ENCODE results near the gene SNRNP48.

Gene SNRNP48

DNA sequence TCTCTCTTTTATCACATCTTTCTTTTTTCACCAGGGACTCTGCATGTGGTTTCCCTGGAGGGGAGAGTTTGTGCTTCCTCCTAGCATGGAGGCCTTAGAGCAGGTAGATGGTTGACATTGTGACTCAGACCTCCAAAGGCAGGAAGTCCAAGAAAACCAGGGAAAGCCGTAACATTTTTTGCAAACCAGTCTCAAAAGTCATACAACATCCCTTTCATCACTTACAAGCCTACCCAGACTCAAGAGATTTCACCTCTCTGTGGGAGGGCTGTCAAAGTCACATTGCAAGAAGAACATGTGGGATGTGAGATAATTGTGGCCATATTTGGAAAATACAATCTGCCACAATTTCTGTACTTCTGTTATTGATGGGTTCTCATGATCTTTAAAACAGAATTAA is 46.2 kb downstream of the SNRNP48 start:
- Histone ChIP-seq H2AFZ (ENCODE audit: low read depth, low read length) (no peak overlapping the region), H3K4me2 (ENCODE audit: low read length) (no peak overlapping the region), H3K27ac (ENCODE audit: low read length) (no peak overlapping the region), H3K9ac (ENCODE audit: low read length) (no peak overlapping the region), H3K4me1 (ENCODE audit: low read length) (no peaks in the 10 kb centered on the region), H3K9me3 (ENCODE audit: insufficient read depth, low read length) (no peaks in the 10 kb centered on the region), H4K20me1 (ENCODE audit: insufficient read depth, low read length) (no peaks in the 10 kb centered on the region), H3K79me2 (ENCODE audit: low read length) (no peaks in the 10 kb centered on the region), H3K4me3 (ENCODE audit: low read length) (no peak overlapping the region), H3K27me3 (ENCODE audit: low read depth, low read length) (no peaks in the 10 kb centered on the region), H3K36me3 (replicated peaks; ENCODE audit: low read depth, low read length) (no peaks in the 10 kb centered on the region)
- TF ChIP-seq EZH2phosphoT487 (IDR thresholded peaks at IDR 0.05; ENCODE audit: low read depth) = no peak
- TF ChIP-seq, protein P1, sequence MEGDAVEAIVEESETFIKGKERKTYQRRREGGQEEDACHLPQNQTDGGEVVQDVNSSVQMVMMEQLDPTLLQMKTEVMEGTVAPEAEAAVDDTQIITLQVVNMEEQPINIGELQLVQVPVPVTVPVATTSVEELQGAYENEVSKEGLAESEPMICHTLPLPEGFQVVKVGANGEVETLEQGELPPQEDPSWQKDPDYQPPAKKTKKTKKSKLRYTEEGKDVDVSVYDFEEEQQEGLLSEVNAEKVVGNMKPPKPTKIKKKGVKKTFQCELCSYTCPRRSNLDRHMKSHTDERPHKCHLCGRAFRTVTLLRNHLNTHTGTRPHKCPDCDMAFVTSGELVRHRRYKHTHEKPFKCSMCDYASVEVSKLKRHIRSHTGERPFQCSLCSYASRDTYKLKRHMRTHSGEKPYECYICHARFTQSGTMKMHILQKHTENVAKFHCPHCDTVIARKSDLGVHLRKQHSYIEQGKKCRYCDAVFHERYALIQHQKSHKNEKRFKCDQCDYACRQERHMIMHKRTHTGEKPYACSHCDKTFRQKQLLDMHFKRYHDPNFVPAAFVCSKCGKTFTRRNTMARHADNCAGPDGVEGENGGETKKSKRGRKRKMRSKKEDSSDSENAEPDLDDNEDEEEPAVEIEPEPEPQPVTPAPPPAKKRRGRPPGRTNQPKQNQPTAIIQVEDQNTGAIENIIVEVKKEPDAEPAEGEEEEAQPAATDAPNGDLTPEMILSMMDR (IDR thresholded peaks at IDR 0.05; ENCODE audit: low read depth, low read length) = no peak

DNA sequence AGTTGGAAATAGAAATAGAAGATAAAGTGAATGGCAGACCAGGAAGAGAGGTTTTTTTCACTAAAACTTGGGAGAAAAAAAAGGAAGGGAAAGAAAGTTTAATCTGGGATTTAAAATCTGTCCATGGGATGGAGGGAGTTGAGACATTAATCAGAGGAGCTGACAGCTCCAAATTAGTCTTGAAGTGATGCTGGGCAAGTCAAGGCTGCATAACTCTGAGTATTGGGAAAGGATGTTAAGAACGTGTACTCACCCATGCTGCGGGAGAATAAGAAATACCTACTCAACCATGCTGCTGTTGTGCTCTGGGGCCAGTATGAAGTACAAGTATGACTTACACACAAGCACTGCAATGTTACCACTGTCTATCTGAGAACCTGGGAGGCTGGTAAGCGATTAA is 47.5 kb downstream of the SNRNP48 start:
- H3K36me3 ChIP-seq (replicated peaks; ENCODE audit: low read depth, low read length) = no peaks in the 10 kb centered on the region
- no peaks in the 10 kb centered on the region for H4K20me1 ChIP-seq (ENCODE audit: insufficient read depth, low read length)
- no peaks in the 10 kb centered on the region for H3K79me2 ChIP-seq (ENCODE audit: low read length)
- H3K4me3 ChIP-seq (ENCODE audit: low read length) = no peak overlapping the region
- no peak overlapping the region for H3K4me2 ChIP-seq (ENCODE audit: low read length)
- no peak overlapping the region for H3K27ac ChIP-seq (ENCODE audit: low read length)
- no peak overlapping the region for H2AFZ ChIP-seq (ENCODE audit: low read depth, low read length)
- H3K4me1 ChIP-seq (ENCODE audit: low read length) = no peaks in the 10 kb centered on the region
- TF ChIP-seq, protein P1 (IDR thresholded peaks at IDR 0.05; ENCODE audit: low read depth, low read length) = no peak
- TF ChIP-seq EZH2phosphoT487 (IDR thresholded peaks at IDR 0.05; ENCODE audit: low read depth) = no peak
- H3K9me3 ChIP-seq (ENCODE audit: insufficient read depth, low read length) = no peaks in the 10 kb centered on the region
- no peak overlapping the region for H3K9ac ChIP-seq (ENCODE audit: low read length)
- H3K27me3 ChIP-seq (ENCODE audit: low read depth, low read length) = no peaks in the 10 kb centered on the region

DNA sequence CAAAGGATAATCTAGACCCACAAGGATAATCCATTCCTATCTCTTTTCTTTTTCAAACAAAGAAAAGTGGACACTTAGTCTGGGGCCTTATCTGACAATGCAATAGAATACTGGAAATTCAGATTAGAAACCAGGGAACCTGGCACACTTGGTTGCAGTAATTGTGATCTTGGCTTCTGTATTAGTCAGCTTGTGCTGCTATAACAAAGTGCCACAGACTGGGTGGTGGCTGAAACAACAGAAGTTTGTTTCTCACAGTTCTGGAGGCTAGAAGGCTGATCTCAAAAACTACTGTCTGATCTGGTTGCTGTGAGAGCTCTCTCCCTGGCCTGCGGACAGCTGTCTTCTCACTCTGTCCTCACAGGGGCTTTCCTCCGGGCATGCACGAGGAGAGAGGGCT is 49.4 kb downstream of the SNRNP48 start:
- Histone ChIP-seq H2AFZ (ENCODE audit: low read depth, low read length) (no peak overlapping the region), H3K4me3 (ENCODE audit: low read length) (no peak overlapping the region), H3K79me2 (ENCODE audit: low read length) (no peaks in the 10 kb centered on the region), H3K36me3 (replicated peaks; ENCODE audit: low read depth, low read length) (no peaks in the 10 kb centered on the region), H3K27ac (ENCODE audit: low read length) (no peak overlapping the region), H4K20me1 (ENCODE audit: insufficient read depth, low read length) (no peaks in the 10 kb centered on the region), H3K4me1 (ENCODE audit: low read length) (no peaks in the 10 kb centered on the region), H3K9ac (ENCODE audit: low read length) (no peak overlapping the region), H3K27me3 (ENCODE audit: low read depth, low read length) (no peaks in the 10 kb centered on the region), H3K4me2 (ENCODE audit: low read length) (no peak overlapping the region), H3K9me3 (ENCODE audit: insufficient read depth, low read length) (no peaks in the 10 kb centered on the region)
- TF ChIP-seq, protein P1 (IDR thresholded peaks at IDR 0.05; ENCODE audit: low read depth, low read length) = no peak
- TF ChIP-seq EZH2phosphoT487 (IDR thresholded peaks at IDR 0.05; ENCODE audit: low read depth) = no peak

DNA sequence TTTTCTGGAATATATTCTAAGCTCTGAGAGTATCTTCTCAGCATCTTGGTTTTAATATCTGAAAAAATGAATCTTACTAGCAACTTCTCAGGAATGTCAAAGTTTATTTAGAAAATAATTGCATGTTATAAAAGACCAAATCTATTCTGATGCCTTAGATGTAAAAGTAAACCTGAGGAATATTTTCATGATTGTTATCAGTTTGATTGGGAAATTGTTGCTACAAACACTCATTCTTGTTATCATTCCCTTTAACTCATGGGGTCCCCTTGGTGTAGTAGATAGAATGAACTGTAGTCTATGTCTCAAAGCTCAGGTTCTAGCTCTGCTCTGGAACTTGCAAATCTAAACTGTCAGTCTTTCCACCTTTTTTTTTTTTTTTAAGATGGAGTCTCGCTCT is 50.0 kb downstream of the SNRNP48 start:
- TF ChIP-seq, protein P1 (IDR thresholded peaks at IDR 0.05; ENCODE audit: low read depth, low read length) = no peak
- TF ChIP-seq EZH2phosphoT487 (IDR thresholded peaks at IDR 0.05; ENCODE audit: low read depth) = no peak
- H2AFZ ChIP-seq (ENCODE audit: low read depth, low read length) = no peak overlapping the region
- no peaks in the 10 kb centered on the region for H3K9me3 ChIP-seq (ENCODE audit: insufficient read depth, low read length)
- no peak overlapping the region for H3K4me2 ChIP-seq (ENCODE audit: low read length)
- H3K9ac ChIP-seq (ENCODE audit: low read length) = no peak overlapping the region
- no peaks in the 10 kb centered on the region for H4K20me1 ChIP-seq (ENCODE audit: insufficient read depth, low read length)
- H3K27me3 ChIP-seq (ENCODE audit: low read depth, low read length) = no peaks in the 10 kb centered on the region
- H3K79me2 ChIP-seq (ENCODE audit: low read length) = no peaks in the 10 kb centered on the region
- H3K27ac ChIP-seq (ENCODE audit: low read length) = no peak overlapping the region
- H3K36me3 ChIP-seq (replicated peaks; ENCODE audit: low read depth, low read length) = no peaks in the 10 kb centered on the region
- H3K4me3 ChIP-seq (ENCODE audit: low read length) = no peak overlapping the region
- no peaks in the 10 kb centered on the region for H3K4me1 ChIP-seq (ENCODE audit: low read length)

Data from OCI-LY3 (cell line).